HFF-Myc (cell line): ENCODE measurements around the gene ZNF652.

Experiments
- DNase-seq: peaks from one replicate; pipeline ENCODE4 v3.0.0-alpha.2; 2011; ENCODE audit warnings: low read depth; ENCODE audit errors: extremely low read depth
- H3K4me3 ChIP-seq: replicated peaks from 2 replicates; pipeline ENCODE4 v1.5.1; 2011; ENCODE audit warnings: low read depth, mild to moderate bottlenecking, control low read depth, low read length
- TF ChIP-seq, protein P1 (sequence below): IDR thresholded peaks from 2 replicates; pipeline ENCODE4 v1.5.1; 2012; ENCODE audit warnings: mild to moderate bottlenecking, low read depth, low read length, control low read depth; ENCODE audit errors: missing control alignments

The ZNF652 gene

DNA sequence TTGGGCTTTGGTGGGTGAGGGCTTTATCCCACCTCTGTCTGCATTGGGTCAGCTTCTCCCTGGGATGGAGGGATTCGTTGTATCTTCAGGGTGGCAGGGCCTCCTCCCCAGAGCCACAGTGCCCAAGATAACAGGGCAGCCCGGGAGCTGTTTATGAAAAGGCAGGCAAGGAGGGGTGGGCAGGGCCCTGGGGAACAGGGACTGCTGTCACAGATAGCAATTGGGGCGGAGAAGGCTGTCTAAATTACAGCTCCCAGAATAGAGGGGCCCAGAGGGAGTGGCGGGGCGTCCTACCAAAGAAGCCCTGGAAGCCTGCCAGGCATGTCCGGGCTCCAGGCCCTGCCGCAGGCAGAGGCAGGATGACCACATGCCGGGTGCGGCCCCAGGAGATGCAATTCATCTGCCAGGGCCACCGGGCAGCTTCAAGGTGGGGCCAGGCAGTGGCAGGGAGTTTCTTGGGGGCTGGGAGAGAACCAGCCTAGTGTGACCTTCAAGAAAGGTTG lies 112.7 kb downstream of the ZNF652 start:
- TF ChIP-seq, protein P1, sequence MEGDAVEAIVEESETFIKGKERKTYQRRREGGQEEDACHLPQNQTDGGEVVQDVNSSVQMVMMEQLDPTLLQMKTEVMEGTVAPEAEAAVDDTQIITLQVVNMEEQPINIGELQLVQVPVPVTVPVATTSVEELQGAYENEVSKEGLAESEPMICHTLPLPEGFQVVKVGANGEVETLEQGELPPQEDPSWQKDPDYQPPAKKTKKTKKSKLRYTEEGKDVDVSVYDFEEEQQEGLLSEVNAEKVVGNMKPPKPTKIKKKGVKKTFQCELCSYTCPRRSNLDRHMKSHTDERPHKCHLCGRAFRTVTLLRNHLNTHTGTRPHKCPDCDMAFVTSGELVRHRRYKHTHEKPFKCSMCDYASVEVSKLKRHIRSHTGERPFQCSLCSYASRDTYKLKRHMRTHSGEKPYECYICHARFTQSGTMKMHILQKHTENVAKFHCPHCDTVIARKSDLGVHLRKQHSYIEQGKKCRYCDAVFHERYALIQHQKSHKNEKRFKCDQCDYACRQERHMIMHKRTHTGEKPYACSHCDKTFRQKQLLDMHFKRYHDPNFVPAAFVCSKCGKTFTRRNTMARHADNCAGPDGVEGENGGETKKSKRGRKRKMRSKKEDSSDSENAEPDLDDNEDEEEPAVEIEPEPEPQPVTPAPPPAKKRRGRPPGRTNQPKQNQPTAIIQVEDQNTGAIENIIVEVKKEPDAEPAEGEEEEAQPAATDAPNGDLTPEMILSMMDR: no peak
- H3K4me3 ChIP-seq: no peak overlapping the region
- no peak for DNase-seq

DNA sequence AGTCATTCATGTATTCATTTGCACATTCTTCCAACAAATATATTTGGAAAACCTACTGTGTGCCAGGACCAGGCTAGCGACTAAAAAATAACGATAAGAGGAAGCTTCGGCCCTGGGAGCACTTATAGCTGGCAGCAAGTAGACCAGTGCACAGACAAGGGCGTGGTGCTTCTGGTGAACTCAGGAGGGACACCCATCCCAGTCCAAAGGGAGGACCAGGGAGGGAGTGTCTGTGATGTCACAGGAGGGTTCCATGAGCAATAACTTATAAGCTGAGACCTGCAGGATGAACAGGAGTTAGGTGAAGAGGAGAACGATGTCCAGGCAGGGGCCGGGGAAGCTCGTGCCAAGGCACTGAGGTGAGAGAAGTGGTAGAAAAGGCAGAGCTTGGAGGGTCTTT lies 114.1 kb downstream of the ZNF652 start:
- no peak for DNase-seq
- TF ChIP-seq, protein P1: no peak
- H3K4me3 ChIP-seq: no peak overlapping the region

DNA sequence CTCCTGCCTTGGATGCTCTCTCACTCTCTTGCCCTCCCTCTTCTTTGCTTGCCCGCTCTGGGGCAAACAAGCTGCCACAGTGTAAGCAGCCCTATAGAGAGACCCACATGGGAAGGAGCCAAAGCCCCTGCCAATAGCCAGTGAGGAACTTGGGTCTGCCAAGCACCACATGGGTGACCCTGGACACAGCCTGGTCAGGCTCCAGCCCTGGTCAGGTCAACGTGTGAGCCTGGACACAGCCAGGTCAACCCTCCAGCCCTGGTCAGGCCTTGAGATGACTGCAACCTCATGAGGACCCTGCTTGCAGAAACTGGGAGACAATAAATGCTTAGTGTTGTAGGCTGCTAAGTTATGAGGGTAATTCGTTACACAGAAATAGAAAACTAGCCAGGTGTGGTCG lies 117.2 kb downstream of the ZNF652 start:
- TF ChIP-seq, protein P1: no peak
- no peak for DNase-seq
- no peak overlapping the region for H3K4me3 ChIP-seq
